HG03175 (cell line): Measurements from ENCODE around the gene ARMC6.
"Not testable (repeated sequence)": the region's sequence is repeated elsewhere in the genome, so short reads cannot be mapped to it uniquely, and the experiment has no call there.

Experiments
- ATAC-seq: cut with Tn5 transposase; IDR thresholded peaks from one replicate; pipeline ENCODE4 v1.9.1; 2021; ENCODE audit warnings: mild to moderate bottlenecking, moderate library complexity; ENCODE audit not compliant: unreplicated experiment

ARMC6 gene

GRCh38 chr19:19106938-19107337 lies 73.5 kb downstream of the ARMC6 start:
- not testable (repeated sequence) for ATAC-seq

GRCh38 chr19:19107654-19108053 lies 74.3 kb downstream of the ARMC6 start:
- ATAC-seq = no peak
